Left lung (tissue), 10 donors: Measurements from ENCODE around the gene RASA3. TPM values are rescaled to one million over a fixed set of nuclear protein-coding genes. Genes with fewer than 3 reads are reported as not detected.
A peak's percentile ranks its signal among the peaks of the same experiment; 100 is the strongest.

ENCODE experiments used
- ATAC-seq: fragments of 200-7000 bp; cut with Tn5 transposase; one replicate; pipeline ENCODE4 v1.9.1; 2020; ENCODE audit warnings: moderate library complexity
- DNase-seq, 4 donors: peaks; one replicate each; pipeline ENCODE4 v3.0.0-alpha.2; 2013 to 2020
- H3K27ac ChIP-seq, 2 donors: fragments of 200-600 bp; sonication (generic) in 1 of 2; one replicate each; pipeline versions ENCODE4 v1.5.0 to v1.8.0; 2020 to 2021
- H3K27me3 ChIP-seq, 2 donors: fragments of 200-600 bp; sonication (generic) in 1 of 2; one replicate each; pipeline versions ENCODE4 v1.5.0 to v1.8.0; 2020 to 2021
- H3K36me3 ChIP-seq, 2 donors: fragments of 200-600 bp; sonication (generic) in 1 of 2; one replicate each; pipeline versions ENCODE4 v1.5.0 to v1.8.0; 2020 to 2021
- H3K4me1 ChIP-seq, 2 donors: fragments of 200-600 bp; one replicate each; pipeline ENCODE4 v1.8.0; 2021
- H3K4me3 ChIP-seq, 2 donors: fragments of 200-600 bp; sonication (generic) in 1 of 2; one replicate each; pipeline versions ENCODE4 v1.5.0 to v1.8.0; 2020 to 2021; ENCODE audit warnings: mild to moderate bottlenecking in 1 of 2
- H3K9me3 ChIP-seq, 2 donors: fragments of 200-600 bp; sonication (generic) in 1 of 2; one replicate each; pipeline versions ENCODE4 v1.5.0 to v1.8.0; 2020 to 2021
- intact Hi-C, 2 donors: fragments of 100-400 bp; cut with DNase I; formaldehyde crosslinking; loops; one replicate each; pipeline versions ENCODE4 v1.11.2 to v1.14.2; 2022
- polyA plus RNA-seq, 6 donors: library from polyadenylated mRNA; unstranded; fragments of 120-200 nt; gene quantifications; one replicate each; pipeline ENCODE4 v1.2.1, GENCODE V29; 2013; ENCODE audit not compliant: insufficient read length in 6 of 6
- total RNA-seq, 2 donors: library from RNA; stranded (reverse); fragmentation: NEBNext Ultra II Directional; extraction: Animal tissue kit (Norgen Biotek cat#: 25700); gene quantifications; one replicate each; pipeline ENCODE4 v1.2.1, GENCODE V29; 2021
- TF ChIP-seq, protein P1 (sequence below), 2 donors: fragments of 200-600 bp; sonication (generic) in 1 of 2; IDR thresholded peaks; one replicate each; pipeline versions ENCODE4 v1.5.0 to v1.8.0; 2021; ENCODE audit warnings: antibody characterized with exemption in 2 of 2
- donor health status: DM: no; HTN: yes; CAD: no.
- donor health status: DM: no; HTN: no; CAD: no.

The RASA3 gene
- total and polyA plus RNA-seq, 8 donors, result 11.4 to 22.2 (median 12.7) TPM

DNA sequence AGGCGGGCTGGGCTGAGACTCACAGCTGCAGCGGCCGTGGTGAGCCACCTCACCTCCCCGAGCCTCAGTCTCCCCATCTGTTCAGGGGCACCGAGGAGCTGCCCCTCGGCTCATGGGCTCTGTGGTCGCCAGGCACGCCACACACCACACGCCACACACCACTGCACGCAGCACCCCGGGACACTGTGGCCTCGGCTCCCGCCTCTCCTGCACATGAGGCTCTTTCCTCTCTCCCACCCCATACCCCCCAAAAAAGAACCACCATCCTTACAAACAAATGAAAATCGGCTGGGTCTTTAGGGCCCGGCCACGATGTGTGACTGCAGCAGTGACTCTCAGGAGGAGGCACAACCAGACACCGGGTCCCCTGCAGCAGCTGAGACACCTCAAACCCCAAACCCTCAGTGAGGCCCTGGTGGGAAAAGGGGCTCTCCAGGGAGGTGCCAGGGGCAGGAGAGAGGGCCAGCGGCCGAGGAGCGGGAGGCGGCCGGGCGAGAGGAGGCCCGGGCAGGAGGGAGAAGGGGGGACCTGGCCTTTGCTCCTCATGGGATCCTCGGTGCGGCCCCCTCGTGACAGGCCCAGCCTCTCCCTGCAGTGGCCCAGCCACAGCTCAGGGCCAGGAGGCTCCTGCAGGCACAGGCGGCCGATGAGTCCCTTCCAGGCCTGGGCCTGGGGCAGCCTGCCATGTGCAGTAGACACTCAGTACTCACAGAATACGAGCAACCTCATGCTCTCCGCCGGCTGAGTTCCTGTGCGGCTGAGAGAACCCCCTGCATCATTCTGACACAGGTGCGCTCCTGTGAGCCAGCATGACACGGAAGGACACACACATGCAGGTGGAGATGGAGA, 66.3 kb downstream of the RASA3 start:
- Histone ChIP-seq H3K4me1 (peaks cover 51 to 76% of the 10 kb centered on the region in 2 donors), H3K9me3 (no peaks in the 10 kb centered on the region), H3K27ac (peak overlapping the region; percentile 91 to 98), H3K27me3 (no peaks in the 10 kb centered on the region), H3K36me3 (no peaks in the 10 kb centered on the region), H3K4me3 (peak overlapping the region in 1 of 2 donors; percentile 35)
- TF ChIP-seq, protein P1, sequence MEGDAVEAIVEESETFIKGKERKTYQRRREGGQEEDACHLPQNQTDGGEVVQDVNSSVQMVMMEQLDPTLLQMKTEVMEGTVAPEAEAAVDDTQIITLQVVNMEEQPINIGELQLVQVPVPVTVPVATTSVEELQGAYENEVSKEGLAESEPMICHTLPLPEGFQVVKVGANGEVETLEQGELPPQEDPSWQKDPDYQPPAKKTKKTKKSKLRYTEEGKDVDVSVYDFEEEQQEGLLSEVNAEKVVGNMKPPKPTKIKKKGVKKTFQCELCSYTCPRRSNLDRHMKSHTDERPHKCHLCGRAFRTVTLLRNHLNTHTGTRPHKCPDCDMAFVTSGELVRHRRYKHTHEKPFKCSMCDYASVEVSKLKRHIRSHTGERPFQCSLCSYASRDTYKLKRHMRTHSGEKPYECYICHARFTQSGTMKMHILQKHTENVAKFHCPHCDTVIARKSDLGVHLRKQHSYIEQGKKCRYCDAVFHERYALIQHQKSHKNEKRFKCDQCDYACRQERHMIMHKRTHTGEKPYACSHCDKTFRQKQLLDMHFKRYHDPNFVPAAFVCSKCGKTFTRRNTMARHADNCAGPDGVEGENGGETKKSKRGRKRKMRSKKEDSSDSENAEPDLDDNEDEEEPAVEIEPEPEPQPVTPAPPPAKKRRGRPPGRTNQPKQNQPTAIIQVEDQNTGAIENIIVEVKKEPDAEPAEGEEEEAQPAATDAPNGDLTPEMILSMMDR (IDR thresholded peaks at IDR 0.05), result no peak
- intact Hi-C loops, result loop anchor here in 1 of 2 donors (10.0 kb wide), 1 partner anchor 59 kb away; no protein-coding TSS in a partner anchor
- ATAC-seq (no peak), DNase-seq (peak in 1 of 4 donors; percentile 85)

DNA sequence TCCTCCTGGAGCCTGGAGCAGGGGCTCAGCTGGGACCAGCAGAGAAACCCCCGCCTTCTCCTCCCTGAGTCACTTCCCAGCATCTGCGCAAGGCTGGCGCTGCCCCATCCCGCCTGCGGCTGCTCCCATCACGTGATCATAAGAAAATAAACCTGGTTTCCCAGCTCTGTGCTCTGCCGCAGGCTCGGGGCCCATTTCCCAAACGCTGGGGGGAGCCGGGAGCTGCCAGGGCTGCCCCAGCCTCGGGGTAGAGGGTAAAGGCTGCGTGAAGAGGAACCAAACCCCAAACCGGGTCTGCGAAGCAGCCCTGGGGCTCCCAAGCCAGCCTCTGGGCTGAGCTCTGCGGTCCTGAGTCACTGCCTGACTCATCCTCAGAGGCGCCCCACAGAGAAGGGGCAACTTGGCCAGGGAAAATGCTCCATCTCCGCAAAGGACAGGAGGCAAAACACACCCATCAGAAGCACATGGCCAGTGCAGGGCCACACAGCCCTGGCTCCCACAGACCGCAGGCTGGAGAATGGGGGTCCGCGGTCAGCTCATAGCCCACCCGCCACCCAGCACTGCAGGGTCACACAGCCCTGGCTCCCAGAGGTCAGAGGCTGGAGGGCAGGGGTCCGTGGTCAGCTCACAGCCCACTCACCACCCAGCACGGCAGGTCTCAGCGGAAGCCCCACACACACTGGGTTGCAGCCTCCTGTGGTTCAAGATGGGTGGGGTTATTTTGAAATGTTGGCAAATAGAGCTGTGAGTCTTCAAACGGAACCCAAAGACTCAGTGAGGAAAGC, 67.1 kb downstream of the RASA3 start:
- TF ChIP-seq, protein P1 (IDR thresholded peaks at IDR 0.05), result no peak
- Histone ChIP-seq H3K27me3 (no peaks in the 10 kb centered on the region), H3K27ac (peak overlapping the region; percentile 91 to 98), H3K4me1 (peaks cover 51 to 76% of the 10 kb centered on the region in 2 donors), H3K9me3 (no peaks in the 10 kb centered on the region), H3K36me3 (no peaks in the 10 kb centered on the region), H3K4me3 (peak overlapping the region in 1 of 2 donors; percentile 35)
- intact Hi-C loops, result loop anchor here in 1 of 2 donors (10.0 kb wide), 1 partner anchor 59 kb away; no protein-coding TSS in a partner anchor
- ATAC-seq (peak; percentile 83), DNase-seq (peak; percentile 79 to 95 (median 88))

DNA sequence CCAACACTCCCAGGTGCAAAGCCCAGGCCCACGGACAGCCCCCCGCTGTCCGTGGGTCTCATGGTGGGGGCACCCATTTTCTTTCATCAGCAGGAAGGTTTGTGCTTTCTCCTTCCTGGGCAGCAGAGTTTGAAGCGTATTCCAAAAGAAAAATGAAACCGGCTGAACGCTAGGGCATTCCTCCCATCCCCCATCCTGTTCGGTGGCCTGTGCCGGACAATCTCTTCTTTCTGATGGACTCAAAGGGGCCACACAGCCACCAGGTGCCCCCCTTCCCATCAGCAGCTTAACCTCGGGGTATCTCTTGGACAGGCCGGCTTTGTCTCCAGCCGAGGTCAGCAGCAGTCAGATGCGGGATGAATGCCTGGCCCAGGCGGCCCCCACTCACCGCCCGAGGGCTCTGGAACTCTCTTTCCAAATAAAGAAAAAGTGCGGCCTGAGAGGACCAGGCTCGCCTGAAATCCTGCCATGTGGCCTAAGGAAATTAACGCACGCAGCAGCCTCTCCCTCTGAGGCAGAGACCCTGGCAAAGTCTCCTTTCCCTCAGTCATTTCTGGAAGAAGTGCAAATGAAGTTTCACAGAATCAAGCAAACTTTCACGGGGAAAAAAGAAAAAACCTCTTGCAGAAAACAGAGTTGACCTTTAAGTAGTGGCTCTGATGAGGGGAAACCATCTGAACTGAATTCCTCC, 67.8 kb downstream of the RASA3 start:
- H3K36me3 ChIP-seq, result no peaks in the 10 kb centered on the region
- H3K4me1 ChIP-seq, result peaks cover 51 to 83% of the 10 kb centered on the region in 2 donors
- no peaks in the 10 kb centered on the region for H3K9me3 ChIP-seq
- intact Hi-C loops, result loop anchor here in 1 of 2 donors (10.0 kb wide), 1 partner anchor 60 kb away; no protein-coding TSS in a partner anchor
- DNase-seq, result peak in 1 of 4 donors; percentile 79
- peak; percentile 20 for ATAC-seq
- peak overlapping the region; percentile 2 to 35 for H3K4me3 ChIP-seq
- TF ChIP-seq, protein P1 (IDR thresholded peaks at IDR 0.05), result no peak
- H3K27ac ChIP-seq, result peak overlapping the region; percentile 91 to 98
- no peaks in the 10 kb centered on the region for H3K27me3 ChIP-seq

DNA sequence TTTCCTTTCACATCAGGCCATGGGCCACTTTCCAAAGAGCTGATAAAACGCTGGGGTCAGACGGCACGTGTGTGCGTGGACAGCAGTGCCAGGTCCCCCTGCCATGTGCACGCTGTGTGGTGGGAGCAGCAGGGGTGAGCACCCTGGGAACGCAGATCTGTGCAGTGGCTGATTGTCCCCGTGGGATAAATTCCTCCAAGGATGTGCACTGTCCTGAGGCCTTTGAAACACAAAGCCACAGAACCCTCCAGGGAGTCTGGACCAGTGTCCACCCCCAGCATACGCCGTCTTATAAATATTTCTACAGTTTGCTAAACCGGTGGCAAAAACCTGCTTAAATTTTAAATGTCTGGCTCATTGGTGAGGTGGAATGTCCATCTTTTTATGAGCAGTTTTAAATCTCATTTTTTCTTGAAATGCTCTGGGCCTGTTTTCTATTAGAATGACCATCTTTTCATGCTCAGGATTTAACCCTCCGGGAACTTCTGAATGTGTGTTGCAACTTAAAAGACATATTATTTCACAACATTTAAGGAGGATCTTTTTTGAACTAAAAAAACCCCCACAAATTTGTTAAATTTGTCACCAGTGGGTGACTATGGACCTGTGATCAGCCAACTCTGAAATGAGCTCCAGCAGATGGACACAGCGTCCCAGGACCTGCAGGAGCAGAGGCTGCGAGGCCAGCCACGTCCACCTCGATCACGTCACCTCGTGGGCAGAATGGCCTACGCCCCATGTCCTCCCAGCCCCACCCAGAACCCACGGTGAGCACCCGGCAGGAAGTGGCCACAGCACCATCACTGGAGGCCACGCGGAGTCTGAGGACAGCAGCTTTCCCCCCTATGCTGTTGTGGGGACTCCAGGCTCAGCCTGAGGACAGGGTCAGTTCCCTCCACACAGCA, 68.6 kb downstream of the RASA3 start:
- TF ChIP-seq, protein P1 (IDR thresholded peaks at IDR 0.05), result no peak
- peak overlapping the region; percentile 91 to 98 for H3K27ac ChIP-seq
- no peaks in the 10 kb centered on the region for H3K36me3 ChIP-seq
- ATAC-seq (peak; percentile 3), DNase-seq (peak in 2 of 4 donors; percentile 80 to 93)
- H3K4me1 ChIP-seq, result peaks cover 47 to 86% of the 10 kb centered on the region in 2 donors
- H3K4me3 ChIP-seq, result peak overlapping the region; percentile 2 to 35
- intact Hi-C loops, result loop anchor here in 1 of 2 donors (10.0 kb wide), 1 partner anchor 61 kb away; no protein-coding TSS in a partner anchor
- no peaks in the 10 kb centered on the region for H3K27me3 ChIP-seq
- H3K9me3 ChIP-seq, result no peaks in the 10 kb centered on the region
